Measurements from ENCODE around the gene VAT1L. TPM values are rescaled to one million over a fixed set of nuclear protein-coding genes. Genes with fewer than 3 reads are reported as not detected.

The VAT1L gene
- total and polyA plus RNA-seq, 8 donors, result 0.61 to 5.1 (median 1.3) TPM; not detected in 2

GRCh38 chr16:77853161-77853560, 64.8 kb downstream of the VAT1L start:
- 87 to 96% (median 93%) methylated on average over 5 of the region's 5 CpGs for WGBS, 5 donors
- H3K4me3 ChIP-seq, result no peak overlapping the region
- TF ChIP-seq POLR2AphosphoS5 (IDR thresholded peaks at IDR 0.05) (no peak), CTCF (IDR thresholded peaks at IDR 0.05) (no peak), POLR2A (IDR thresholded peaks at IDR 0.05) (no peak), EP300 (IDR thresholded peaks at IDR 0.05) (no peak)
- intact Hi-C loops (cut with DNase I; ENCODE audit: low total_unique reads), result no loop called here
- no peaks in the 10 kb centered on the region for H3K4me1 ChIP-seq
- no peak for DNase-seq
- H3K27me3 ChIP-seq, result peaks cover 0 to 7% (median 0%) of the 10 kb centered on the region in 3 donors
- no peak overlapping the region for H3K27ac ChIP-seq
- H3K9me3 ChIP-seq, result no peaks in the 10 kb centered on the region
- H3K36me3 ChIP-seq, result no peaks in the 10 kb centered on the region

DNA sequence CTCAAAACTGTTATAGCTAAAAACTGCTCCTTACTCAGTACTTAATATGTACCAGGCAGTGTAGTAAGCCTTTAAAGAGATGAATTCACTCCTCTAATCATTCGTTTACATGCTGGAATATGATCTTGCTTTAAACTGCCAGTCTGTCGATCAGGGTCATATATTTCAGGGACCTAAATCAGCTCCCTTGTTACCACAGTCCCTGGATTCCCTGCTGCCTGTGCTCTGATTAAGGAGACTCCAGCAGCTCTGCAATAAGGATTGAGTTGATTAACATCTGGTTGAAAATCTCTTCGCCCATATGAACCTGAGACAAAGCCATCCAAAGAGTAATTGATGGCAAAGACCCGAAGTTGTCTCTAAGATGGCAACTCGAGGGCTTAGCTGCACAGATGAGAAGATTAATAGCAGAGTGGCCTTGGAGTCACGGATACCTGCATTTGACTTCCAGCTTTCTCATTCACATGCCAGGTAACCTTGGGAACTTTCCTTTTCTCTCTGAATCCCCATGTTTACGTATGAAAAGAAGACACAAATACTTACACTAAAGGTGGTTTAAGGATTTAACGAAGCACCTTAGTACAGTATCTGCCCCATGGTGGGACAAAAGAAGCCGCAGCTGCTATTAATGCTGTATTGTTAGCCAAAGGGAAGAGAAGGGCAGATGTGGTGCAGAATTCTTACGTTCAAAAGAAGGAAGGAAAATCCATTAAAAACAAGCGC, 68.2 kb downstream of the VAT1L start:
- WGBS, 5 donors, result 67 to 72% (median 69%) methylated on average over 11 of the region's 11 CpGs
- intact Hi-C loops (cut with DNase I; ENCODE audit: low total_unique reads), result no loop called here
- no peak overlapping the region for H3K27ac ChIP-seq
- H3K9me3 ChIP-seq, result no peaks in the 10 kb centered on the region
- TF ChIP-seq POLR2A (IDR thresholded peaks at IDR 0.05) (no peak), POLR2AphosphoS5 (IDR thresholded peaks at IDR 0.05) (no peak), CTCF (IDR thresholded peaks at IDR 0.05) (no peak), EP300 (IDR thresholded peaks at IDR 0.05) (no peak)
- no peak for DNase-seq
- no peaks in the 10 kb centered on the region for H3K4me1 ChIP-seq
- no peaks in the 10 kb centered on the region for H3K36me3 ChIP-seq
- peaks cover 0 to 7% (median 0%) of the 10 kb centered on the region in 3 donors for H3K27me3 ChIP-seq
- H3K4me3 ChIP-seq, result no peak overlapping the region

DNA sequence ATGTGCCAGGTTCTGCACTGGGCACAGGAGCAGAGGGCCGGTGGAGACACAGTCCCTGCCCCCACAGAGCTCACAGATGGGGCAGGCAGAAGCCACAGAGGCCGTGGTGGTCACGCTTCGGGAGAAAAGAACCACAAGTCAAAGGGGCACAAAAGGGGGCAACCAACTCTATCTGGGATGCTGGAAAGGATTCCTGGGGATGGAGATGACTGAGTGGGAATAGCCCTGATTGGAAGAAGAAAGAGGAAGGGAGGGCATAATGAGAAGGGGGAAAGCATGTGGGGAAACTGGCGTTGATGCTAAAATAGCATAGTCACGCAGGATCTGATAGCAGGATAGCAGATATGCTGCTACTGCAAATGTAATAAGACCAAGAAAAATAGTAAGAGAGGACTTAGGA, 69.7 kb downstream of the VAT1L start:
- intact Hi-C loops (cut with DNase I; ENCODE audit: low total_unique reads), result no loop called here
- Histone ChIP-seq H3K27ac (no peak overlapping the region), H3K4me1 (no peaks in the 10 kb centered on the region), H3K36me3 (no peaks in the 10 kb centered on the region), H3K27me3 (peaks cover 0 to 3% (median 0%) of the 10 kb centered on the region in 3 donors), H3K4me3 (no peak overlapping the region), H3K9me3 (no peaks in the 10 kb centered on the region)
- no peak for DNase-seq
- 84 to 89% (median 87%) methylated on average over 6 of the region's 6 CpGs for WGBS, 5 donors
- TF ChIP-seq EP300 (IDR thresholded peaks at IDR 0.05) (no peak), CTCF (IDR thresholded peaks at IDR 0.05) (no peak), POLR2A (IDR thresholded peaks at IDR 0.05) (no peak), POLR2AphosphoS5 (IDR thresholded peaks at IDR 0.05) (no peak)

GRCh38 chr16:77859493-77860232, 71.3 kb downstream of the VAT1L start:
- intact Hi-C loops (cut with DNase I; ENCODE audit: low total_unique reads), result no loop called here
- DNase-seq, result no peak
- 84 to 91% (median 89%) methylated on average over 11 of the region's 11 CpGs for WGBS, 5 donors
- no peaks in the 10 kb centered on the region for H3K9me3 ChIP-seq
- H3K27ac ChIP-seq, result no peak overlapping the region
- H3K27me3 ChIP-seq, result peaks cover 0 to 3% (median 0%) of the 10 kb centered on the region in 3 donors
- H3K4me1 ChIP-seq, result no peaks in the 10 kb centered on the region
- H3K36me3 ChIP-seq, result no peaks in the 10 kb centered on the region
- H3K4me3 ChIP-seq, result no peak overlapping the region
- TF ChIP-seq POLR2AphosphoS5 (IDR thresholded peaks at IDR 0.05), result no peak
- TF ChIP-seq EP300 (IDR thresholded peaks at IDR 0.05), result no peak
- no peak for TF ChIP-seq POLR2A (IDR thresholded peaks at IDR 0.05)
- TF ChIP-seq CTCF (IDR thresholded peaks at IDR 0.05), result no peak

Measured in stomach (tissue), 9 donors.